WTC11 (cell line): ENCODE measurements around the gene IQGAP2.

ENCODE experiments used
- ATF1 ChIP-seq: sonication (generic); formaldehyde crosslinking; IDR thresholded peaks from 2 replicates; pipeline ENCODE4 v1.8.1; 2023; ENCODE audit warnings: mild to moderate bottlenecking, moderate library complexity, missing genetic modification reagents
- FOXJ3 ChIP-seq: sonication (generic); formaldehyde crosslinking; IDR thresholded peaks from 2 replicates; pipeline ENCODE4 v1.9.0; 2021; ENCODE audit warnings: missing genetic modification reagents, mild to moderate bottlenecking, borderline replicate concordance
- GTF2I ChIP-seq: fragments of 250-450 bp; sonication (Bioruptor Pico); conservative IDR thresholded peaks from 2 replicates; pipeline ENCODE4 v1.4.0; 2021; ENCODE audit warnings: mild to moderate bottlenecking
- HMGA2 ChIP-seq: fragments of 250-450 bp; sonication (Bioruptor Pico); IDR thresholded peaks from 2 replicates; pipeline ENCODE4 v1.4.0; 2021; ENCODE audit warnings: mild to moderate bottlenecking, moderate library complexity
- KAT7 ChIP-seq: sonication (generic); formaldehyde crosslinking; IDR thresholded peaks from 2 replicates; pipeline ENCODE4 v1.8.1; 2023; ENCODE audit warnings: missing genetic modification reagents, mild to moderate bottlenecking, borderline replicate concordance
- TCF7 ChIP-seq: sonication (generic); formaldehyde crosslinking; IDR thresholded peaks from 2 replicates; pipeline ENCODE4 v1.8.0; 2022; ENCODE audit warnings: mild to moderate bottlenecking, low read depth, missing genetic modification reagents, moderate library complexity
- TEAD1 ChIP-seq: sonication (generic); formaldehyde crosslinking; IDR thresholded peaks from 2 replicates; pipeline ENCODE4 v1.8.0; 2022; ENCODE audit warnings: mild to moderate bottlenecking, missing genetic modification reagents
- TP53 ChIP-seq: sonication (generic); formaldehyde crosslinking; IDR thresholded peaks from 2 replicates; pipeline ENCODE4 v1.8.1; 2023; ENCODE audit warnings: mild to moderate bottlenecking, missing genetic modification reagents
- ZNF121 ChIP-seq: sonication (generic); formaldehyde crosslinking; IDR thresholded peaks from 2 replicates; pipeline ENCODE4 v1.8.0; 2023; ENCODE audit warnings: missing genetic modification reagents
- ZNF423 ChIP-seq: fragments of 250-450 bp; sonication (Bioruptor Pico); IDR thresholded peaks from 2 replicates; pipeline ENCODE4 v2.1.2; 2022; ENCODE audit warnings: mild to moderate bottlenecking, moderate library complexity
- TF ChIP-seq, protein P1 (sequence below): sonication (generic); formaldehyde crosslinking; IDR thresholded peaks from 2 replicates; pipeline ENCODE4 v1.8.1; 2022; ENCODE audit warnings: missing genetic modification reagents, borderline replicate concordance
- TF ChIP-seq, protein P2 (sequence below): fragments of 200-600 bp; IDR thresholded peaks from 2 replicates; pipeline ENCODE4 v1.8.0; 2022; ENCODE audit warnings: antibody characterized with exemption
- TF ChIP-seq, protein P3 (sequence below): sonication (generic); formaldehyde crosslinking; IDR thresholded peaks from 2 replicates; pipeline ENCODE4 v1.8.0; 2023; ENCODE audit warnings: missing genetic modification reagents
- TF ChIP-seq, protein P4 (sequence below): sonication (generic); formaldehyde crosslinking; IDR thresholded peaks from 2 replicates; pipeline ENCODE4 v1.8.0; 2022; ENCODE audit warnings: mild to moderate bottlenecking, missing genetic modification reagents

DNA sequence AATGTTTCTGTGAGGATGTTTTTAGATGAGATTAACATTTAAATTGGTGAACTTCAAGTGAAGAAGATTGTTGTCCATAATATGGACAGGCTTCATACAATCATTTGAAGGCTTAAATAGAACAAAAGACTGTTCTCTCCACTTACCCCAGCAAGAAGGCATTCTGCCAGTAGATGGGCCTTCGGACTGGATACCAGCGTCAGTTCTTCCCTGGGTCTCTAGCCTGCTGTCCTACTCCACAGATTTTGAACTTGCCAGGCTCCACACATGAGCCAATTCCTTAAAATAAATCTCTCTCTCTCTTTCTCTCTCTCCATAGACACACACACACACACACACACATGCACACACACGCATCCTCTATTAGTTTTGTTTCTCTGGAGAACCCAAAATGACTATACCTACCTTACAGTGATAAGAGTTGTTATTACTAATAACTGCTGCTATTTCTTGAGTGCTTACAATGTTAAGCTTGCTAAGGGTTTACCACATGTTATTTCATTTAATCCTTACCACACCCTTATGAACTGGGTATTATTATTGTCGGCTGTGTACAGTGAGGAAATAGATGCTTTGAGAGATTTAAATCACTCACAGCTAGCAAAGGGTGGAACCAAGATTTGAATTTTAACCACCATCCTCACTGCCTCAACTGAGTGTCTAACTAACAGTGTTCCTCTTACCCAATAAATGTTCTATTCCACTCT, 19.8 kb upstream of the IQGAP2 start:
- TF ChIP-seq, protein P1, sequence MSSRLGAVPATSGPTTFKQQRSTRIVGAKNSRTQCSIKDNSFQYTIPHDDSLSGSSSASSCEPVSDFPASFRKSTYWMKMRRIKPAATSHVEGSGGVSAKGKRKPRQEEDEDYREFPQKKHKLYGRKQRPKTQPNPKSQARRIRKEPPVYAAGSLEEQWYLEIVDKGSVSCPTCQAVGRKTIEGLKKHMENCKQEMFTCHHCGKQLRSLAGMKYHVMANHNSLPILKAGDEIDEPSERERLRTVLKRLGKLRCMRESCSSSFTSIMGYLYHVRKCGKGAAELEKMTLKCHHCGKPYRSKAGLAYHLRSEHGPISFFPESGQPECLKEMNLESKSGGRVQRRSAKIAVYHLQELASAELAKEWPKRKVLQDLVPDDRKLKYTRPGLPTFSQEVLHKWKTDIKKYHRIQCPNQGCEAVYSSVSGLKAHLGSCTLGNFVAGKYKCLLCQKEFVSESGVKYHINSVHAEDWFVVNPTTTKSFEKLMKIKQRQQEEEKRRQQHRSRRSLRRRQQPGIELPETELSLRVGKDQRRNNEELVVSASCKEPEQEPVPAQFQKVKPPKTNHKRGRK (CRISPR knock-in tag), result no peak
- TF ChIP-seq, protein P2, sequence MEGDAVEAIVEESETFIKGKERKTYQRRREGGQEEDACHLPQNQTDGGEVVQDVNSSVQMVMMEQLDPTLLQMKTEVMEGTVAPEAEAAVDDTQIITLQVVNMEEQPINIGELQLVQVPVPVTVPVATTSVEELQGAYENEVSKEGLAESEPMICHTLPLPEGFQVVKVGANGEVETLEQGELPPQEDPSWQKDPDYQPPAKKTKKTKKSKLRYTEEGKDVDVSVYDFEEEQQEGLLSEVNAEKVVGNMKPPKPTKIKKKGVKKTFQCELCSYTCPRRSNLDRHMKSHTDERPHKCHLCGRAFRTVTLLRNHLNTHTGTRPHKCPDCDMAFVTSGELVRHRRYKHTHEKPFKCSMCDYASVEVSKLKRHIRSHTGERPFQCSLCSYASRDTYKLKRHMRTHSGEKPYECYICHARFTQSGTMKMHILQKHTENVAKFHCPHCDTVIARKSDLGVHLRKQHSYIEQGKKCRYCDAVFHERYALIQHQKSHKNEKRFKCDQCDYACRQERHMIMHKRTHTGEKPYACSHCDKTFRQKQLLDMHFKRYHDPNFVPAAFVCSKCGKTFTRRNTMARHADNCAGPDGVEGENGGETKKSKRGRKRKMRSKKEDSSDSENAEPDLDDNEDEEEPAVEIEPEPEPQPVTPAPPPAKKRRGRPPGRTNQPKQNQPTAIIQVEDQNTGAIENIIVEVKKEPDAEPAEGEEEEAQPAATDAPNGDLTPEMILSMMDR, result no peak
- TF ChIP-seq ATF1 (CRISPR knock-in tag) (no peak), TEAD1 (CRISPR knock-in tag) (no peak), ZNF121 (CRISPR knock-in tag) (no peak), HMGA2 (CRISPR knock-in tag) (no peak), GTF2I (CRISPR knock-in tag) (no peak), TCF7 (CRISPR knock-in tag) (no peak), ZNF423 (CRISPR knock-in tag) (no peak), KAT7 (CRISPR knock-in tag) (no peak), TP53 (CRISPR knock-in tag) (no peak), FOXJ3 (CRISPR knock-in tag) (no peak)
- TF ChIP-seq, protein P3, sequence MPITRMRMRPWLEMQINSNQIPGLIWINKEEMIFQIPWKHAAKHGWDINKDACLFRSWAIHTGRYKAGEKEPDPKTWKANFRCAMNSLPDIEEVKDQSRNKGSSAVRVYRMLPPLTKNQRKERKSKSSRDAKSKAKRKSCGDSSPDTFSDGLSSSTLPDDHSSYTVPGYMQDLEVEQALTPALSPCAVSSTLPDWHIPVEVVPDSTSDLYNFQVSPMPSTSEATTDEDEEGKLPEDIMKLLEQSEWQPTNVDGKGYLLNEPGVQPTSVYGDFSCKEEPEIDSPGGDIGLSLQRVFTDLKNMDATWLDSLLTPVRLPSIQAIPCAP (CRISPR knock-in tag), result no peak
- TF ChIP-seq, protein P4, sequence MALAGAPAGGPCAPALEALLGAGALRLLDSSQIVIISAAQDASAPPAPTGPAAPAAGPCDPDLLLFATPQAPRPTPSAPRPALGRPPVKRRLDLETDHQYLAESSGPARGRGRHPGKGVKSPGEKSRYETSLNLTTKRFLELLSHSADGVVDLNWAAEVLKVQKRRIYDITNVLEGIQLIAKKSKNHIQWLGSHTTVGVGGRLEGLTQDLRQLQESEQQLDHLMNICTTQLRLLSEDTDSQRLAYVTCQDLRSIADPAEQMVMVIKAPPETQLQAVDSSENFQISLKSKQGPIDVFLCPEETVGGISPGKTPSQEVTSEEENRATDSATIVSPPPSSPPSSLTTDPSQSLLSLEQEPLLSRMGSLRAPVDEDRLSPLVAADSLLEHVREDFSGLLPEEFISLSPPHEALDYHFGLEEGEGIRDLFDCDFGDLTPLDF (CRISPR knock-in tag), result no peak
